ENCODE results near the gene GALNT2.

DNA sequence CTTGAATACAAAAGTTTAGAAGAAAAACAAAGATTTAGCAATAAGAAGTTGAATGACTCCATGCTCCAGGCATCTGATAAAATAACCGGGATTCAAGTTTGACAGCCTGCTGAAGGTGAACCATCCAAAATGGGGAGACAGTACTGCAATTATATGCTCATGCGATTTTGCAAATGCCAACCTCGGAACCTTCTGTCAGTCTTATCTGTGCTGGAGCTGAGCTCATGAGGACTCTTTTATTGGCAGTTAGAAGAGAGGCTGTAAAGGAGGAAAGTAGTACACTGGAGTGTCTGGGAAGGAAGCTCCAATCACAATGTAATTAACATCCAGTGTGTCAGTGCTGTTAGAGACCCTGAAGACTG, 170.0 kb downstream of the GALNT2 start:
- TF ChIP-seq CTCF (IDR thresholded peaks at IDR 0.05; ENCODE audit: poor library complexity) = no peak
- no peak for TF ChIP-seq EZH2phosphoT487 (IDR thresholded peaks at IDR 0.05; ENCODE audit: low read depth, severe bottlenecking, unreplicated experiment)
- TF ChIP-seq EZH2 (IDR thresholded peaks at IDR 0.05; ENCODE audit: borderline replicate concordance) = no peak
